Small intestine (tissue), 7 donors: ENCODE results near the gene BIN2. TPM values are rescaled to one million over a fixed set of nuclear protein-coding genes. Genes with fewer than 3 reads are reported as not detected.

Source experiments
- DNase-seq, 2 donors: peaks; one replicate each; pipeline versions ENCODE4 v3.0.0 to v3.0.0-alpha.2; 2013
- FAIRE-seq: peaks from 2 replicates; lab custom pipeline; 2012; peaks lifted over from hg19 to GRCh38; lab: Jason Lieb, UNC
- H3K27ac ChIP-seq, 3 donors: one replicate each; pipeline ENCODE4 v1.5.1; 2013; ENCODE audit warnings: low read length in 2 of 3, mild to moderate bottlenecking in 2 of 3, control low read depth in 1 of 3, inconsistent platforms in 1 of 3, low read depth in 1 of 3, moderate library complexity in 1 of 3
- H3K27me3 ChIP-seq, 3 donors: one replicate each; pipeline ENCODE4 v1.6.1; 2013; ENCODE audit warnings: low read length in 3 of 3, inconsistent platforms in 1 of 3; ENCODE audit not compliant: control insufficient read depth in 3 of 3, insufficient read depth in 3 of 3
- H3K36me3 ChIP-seq, 3 donors: one replicate each; pipeline ENCODE4 v1.6.1; 2013; ENCODE audit warnings: low read length in 3 of 3, inconsistent platforms in 1 of 3, low read depth in 1 of 3, mild to moderate bottlenecking in 1 of 3, moderate library complexity in 1 of 3; ENCODE audit not compliant: control insufficient read depth in 3 of 3, insufficient read depth in 2 of 3
- H3K4me1 ChIP-seq, 3 donors: one replicate each; pipeline ENCODE4 v1.6.1; 2013; ENCODE audit warnings: low read length in 2 of 3, inconsistent platforms in 1 of 3, low read depth in 1 of 3, mild to moderate bottlenecking in 1 of 3, moderate library complexity in 1 of 3; ENCODE audit not compliant: control insufficient read depth in 3 of 3, insufficient read depth in 2 of 3
- H3K4me3 ChIP-seq, 3 donors: one replicate each; pipeline ENCODE4 v1.5.1; 2013; ENCODE audit warnings: low read length in 3 of 3, control low read depth in 1 of 3, inconsistent platforms in 1 of 3, low read depth in 1 of 3, mild to moderate bottlenecking in 1 of 3, moderate library complexity in 1 of 3
- H3K9me3 ChIP-seq, 2 donors: one replicate each; pipeline ENCODE4 v1.6.1; 2013; ENCODE audit warnings: low read depth in 1 of 2, low read length in 1 of 2; ENCODE audit not compliant: control insufficient read depth in 2 of 2, insufficient read depth in 1 of 2
- WGBS, 3 donors: extraction: QIAGEN DNeasy Blood & Tissue Kit; methylation state at CpG; one replicate each; pipeline ENCODE4 v1.1.7; 2013; 5-methylcytosine and 5-hydroxymethylcytosine counted together
- polyA plus RNA-seq, 4 donors: library from polyadenylated mRNA; stranded (reverse) in 3 of 4; unstranded in 1 of 4; fragments of 200-250 nt in 3 of 4; fragments of 120-200 nt in 1 of 4; gene quantifications; one replicate each; pipeline versions ENCODE4 v1.2.1 to v1.2.3, GENCODE V29; 2013
- donor health status: healthy with polysubstance abuse.
- donor health status: control.
- donor health status: control.
- donor health status: Bipolar disorder and iron deficiency.
- donor health status: healthy.

Gene BIN2
- polyA plus RNA-seq, 4 donors, result 1.6 to 6.1 (median 4.0) TPM

- peaks cover 2 to 81% (median 38%) of the 10 kb centered on the region in 3 donors for H3K36me3 ChIP-seq
- peaks cover 0 to 8% (median 0%) of the 10 kb centered on the region in 3 donors for H3K4me1 ChIP-seq
- no peaks in the 10 kb centered on the region for H3K27me3 ChIP-seq
- no peaks in the 10 kb centered on the region for H3K9me3 ChIP-seq
- H3K4me3 ChIP-seq, result no peak overlapping the region
- DNase-seq (no peak), FAIRE-seq (no peak)
- 80 to 95% (median 90%) methylated on average over 10 of the region's 10 CpGs for WGBS, 3 donors
- no peak overlapping the region for H3K27ac ChIP-seq
These were observed 33.5 kb upstream of the BIN2 start for GRCh38 chr12:51357374-51358047.

GRCh38 chr12:51351913-51352532 is 28.0 kb upstream of the BIN2 start:
- FAIRE-seq (no peak), DNase-seq (peak; percentile 44 to 65)
- H3K4me3 ChIP-seq, result no peak overlapping the region
- no peak overlapping the region for H3K27ac ChIP-seq
- 29 to 47% (median 45%) methylated on average over 11 of the region's 11 CpGs for WGBS, 3 donors
- no peaks in the 10 kb centered on the region for H3K9me3 ChIP-seq
- peaks cover 2 to 34% (median 14%) of the 10 kb centered on the region in 3 donors for H3K36me3 ChIP-seq
- peaks cover 0 to 5% (median 0%) of the 10 kb centered on the region in 3 donors for H3K4me1 ChIP-seq
- no peaks in the 10 kb centered on the region for H3K27me3 ChIP-seq

- H3K9me3 ChIP-seq, result no peaks in the 10 kb centered on the region
- DNase-seq (no peak), FAIRE-seq (no peak)
- H3K36me3 ChIP-seq, result peaks cover under 1 to 10% (median 5%) of the 10 kb centered on the region in 3 donors
- peaks cover 0 to 5% (median 0%) of the 10 kb centered on the region in 3 donors for H3K4me1 ChIP-seq
- H3K27me3 ChIP-seq, result no peaks in the 10 kb centered on the region
- no peak overlapping the region for H3K27ac ChIP-seq
- WGBS, 3 donors, result 89 to 90% (median 89%) methylated on average over 5 of the region's 5 CpGs
- no peak overlapping the region for H3K4me3 ChIP-seq
These were observed 25.1 kb upstream of the BIN2 start for GRCh38 chr12:51349026-51349425.

- Histone ChIP-seq H3K27ac (no peak overlapping the region), H3K4me1 (peaks cover 0 to 5% (median 0%) of the 10 kb centered on the region in 3 donors), H3K4me3 (no peak overlapping the region), H3K27me3 (no peaks in the 10 kb centered on the region), H3K9me3 (no peaks in the 10 kb centered on the region), H3K36me3 (peaks cover 0 to 3% (median 0%) of the 10 kb centered on the region in 3 donors)
- WGBS, 3 donors, result 86 to 97% (median 92%) methylated on average over 4 of the region's 4 CpGs
- DNase-seq (no peak), FAIRE-seq (no peak)
These were observed 24.1 kb upstream of the BIN2 start for GRCh38 chr12:51348116-51348515.

GRCh38 chr12:51346581-51346980 is 22.6 kb upstream of the BIN2 start, which contains the start of gene CELA1:
TSS of gene CELA1 (minus strand) at chr12:51346679. CDS start at chr12:51346638, 41 bp downstream.
- WGBS, 3 donors, result 85 to 93% (median 93%) methylated on average over 3 of the region's 3 CpGs

GRCh38 chr12:51345681-51346080 is 21.7 kb upstream of the BIN2 start:
- Histone ChIP-seq H3K27me3 (no peaks in the 10 kb centered on the region), H3K4me1 (peaks cover 0 to 2% (median 0%) of the 10 kb centered on the region in 3 donors), H3K27ac (no peak overlapping the region), H3K36me3 (no peaks in the 10 kb centered on the region), H3K9me3 (no peaks in the 10 kb centered on the region), H3K4me3 (no peak overlapping the region)
- WGBS, 3 donors, result 77 to 86% (median 85%) methylated on average over 7 of the region's 7 CpGs
- DNase-seq, result no peak
- no peak for FAIRE-seq

More at GRCh38 chr12:51346581-51346980, 22.6 kb upstream of the BIN2 start, which contains the start of gene CELA1:
- no peaks in the 10 kb centered on the region for H3K27me3 ChIP-seq
- FAIRE-seq, result no peak
- DNase-seq, result no peak
- no peak within 1 kb of the TSS for H3K27ac ChIP-seq
- H3K36me3 ChIP-seq, result no peaks in the 10 kb centered on the region
- no peaks in the 10 kb centered on the region for H3K9me3 ChIP-seq
- H3K4me3 ChIP-seq, result no peak within 1 kb of the TSS
- H3K4me1 ChIP-seq, result no peaks in the 10 kb centered on the region

- no peak overlapping the region for H3K4me3 ChIP-seq
- H3K36me3 ChIP-seq, result no peaks in the 10 kb centered on the region
- no peak for FAIRE-seq
- H3K27me3 ChIP-seq, result no peaks in the 10 kb centered on the region
- H3K4me1 ChIP-seq, result peaks cover 0 to 2% (median 0%) of the 10 kb centered on the region in 3 donors
- H3K27ac ChIP-seq, result no peak overlapping the region
- no peak for DNase-seq
- 91 to 94% (median 94%) methylated on average over 2 of the region's 2 CpGs for WGBS, 3 donors
- no peaks in the 10 kb centered on the region for H3K9me3 ChIP-seq
These were observed 19.2 kb upstream of the BIN2 start for GRCh38 chr12:51343201-51343600.

GRCh38 chr12:51342416-51342815 is 18.4 kb upstream of the BIN2 start:
- Histone ChIP-seq H3K4me3 (no peak overlapping the region), H3K9me3 (no peaks in the 10 kb centered on the region), H3K36me3 (no peaks in the 10 kb centered on the region), H3K27me3 (no peaks in the 10 kb centered on the region), H3K27ac (no peak overlapping the region), H3K4me1 (peaks cover 0 to 2% (median 0%) of the 10 kb centered on the region in 3 donors)
- FAIRE-seq (no peak), DNase-seq (no peak)
- 90 to 92% (median 91%) methylated on average over 9 to 10 of the region's 10 CpGs for WGBS, 3 donors
